ENCODE measurements around the gene CPNE8.

DNA sequence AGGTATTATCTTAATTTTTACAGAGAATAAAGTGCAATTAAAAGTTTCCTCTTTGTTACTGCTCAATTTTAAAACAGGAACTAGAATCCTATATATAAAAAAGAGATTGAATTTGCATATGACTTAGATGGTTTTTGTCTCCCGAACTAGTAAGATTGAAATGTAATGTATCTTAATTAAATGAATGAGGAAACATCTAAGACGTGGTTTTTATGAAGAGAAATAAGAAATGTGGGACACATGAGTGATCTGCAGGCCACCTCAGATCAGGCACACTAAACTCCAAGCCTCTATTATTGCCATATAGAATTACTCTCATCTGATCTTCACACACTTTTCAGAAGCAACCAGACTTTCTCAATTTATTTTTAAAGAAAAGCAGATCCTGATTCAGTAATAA is 158.6 kb downstream of the CPNE8 start:
- TF ChIP-seq SPI1 (IDR thresholded peaks at IDR 0.05; ENCODE audit: borderline replicate concordance, low read depth) (no peak), GABPA (IDR thresholded peaks at IDR 0.05; ENCODE audit: low read depth) (no peak), POLR2AphosphoS5 (IDR thresholded peaks at IDR 0.05; ENCODE audit: low read depth) (no peak)
- TF ChIP-seq, protein P1, sequence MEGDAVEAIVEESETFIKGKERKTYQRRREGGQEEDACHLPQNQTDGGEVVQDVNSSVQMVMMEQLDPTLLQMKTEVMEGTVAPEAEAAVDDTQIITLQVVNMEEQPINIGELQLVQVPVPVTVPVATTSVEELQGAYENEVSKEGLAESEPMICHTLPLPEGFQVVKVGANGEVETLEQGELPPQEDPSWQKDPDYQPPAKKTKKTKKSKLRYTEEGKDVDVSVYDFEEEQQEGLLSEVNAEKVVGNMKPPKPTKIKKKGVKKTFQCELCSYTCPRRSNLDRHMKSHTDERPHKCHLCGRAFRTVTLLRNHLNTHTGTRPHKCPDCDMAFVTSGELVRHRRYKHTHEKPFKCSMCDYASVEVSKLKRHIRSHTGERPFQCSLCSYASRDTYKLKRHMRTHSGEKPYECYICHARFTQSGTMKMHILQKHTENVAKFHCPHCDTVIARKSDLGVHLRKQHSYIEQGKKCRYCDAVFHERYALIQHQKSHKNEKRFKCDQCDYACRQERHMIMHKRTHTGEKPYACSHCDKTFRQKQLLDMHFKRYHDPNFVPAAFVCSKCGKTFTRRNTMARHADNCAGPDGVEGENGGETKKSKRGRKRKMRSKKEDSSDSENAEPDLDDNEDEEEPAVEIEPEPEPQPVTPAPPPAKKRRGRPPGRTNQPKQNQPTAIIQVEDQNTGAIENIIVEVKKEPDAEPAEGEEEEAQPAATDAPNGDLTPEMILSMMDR (IDR thresholded peaks at IDR 0.05; ENCODE audit: insufficient read depth, low read length), result no peak
- TF ChIP-seq, protein P2, sequence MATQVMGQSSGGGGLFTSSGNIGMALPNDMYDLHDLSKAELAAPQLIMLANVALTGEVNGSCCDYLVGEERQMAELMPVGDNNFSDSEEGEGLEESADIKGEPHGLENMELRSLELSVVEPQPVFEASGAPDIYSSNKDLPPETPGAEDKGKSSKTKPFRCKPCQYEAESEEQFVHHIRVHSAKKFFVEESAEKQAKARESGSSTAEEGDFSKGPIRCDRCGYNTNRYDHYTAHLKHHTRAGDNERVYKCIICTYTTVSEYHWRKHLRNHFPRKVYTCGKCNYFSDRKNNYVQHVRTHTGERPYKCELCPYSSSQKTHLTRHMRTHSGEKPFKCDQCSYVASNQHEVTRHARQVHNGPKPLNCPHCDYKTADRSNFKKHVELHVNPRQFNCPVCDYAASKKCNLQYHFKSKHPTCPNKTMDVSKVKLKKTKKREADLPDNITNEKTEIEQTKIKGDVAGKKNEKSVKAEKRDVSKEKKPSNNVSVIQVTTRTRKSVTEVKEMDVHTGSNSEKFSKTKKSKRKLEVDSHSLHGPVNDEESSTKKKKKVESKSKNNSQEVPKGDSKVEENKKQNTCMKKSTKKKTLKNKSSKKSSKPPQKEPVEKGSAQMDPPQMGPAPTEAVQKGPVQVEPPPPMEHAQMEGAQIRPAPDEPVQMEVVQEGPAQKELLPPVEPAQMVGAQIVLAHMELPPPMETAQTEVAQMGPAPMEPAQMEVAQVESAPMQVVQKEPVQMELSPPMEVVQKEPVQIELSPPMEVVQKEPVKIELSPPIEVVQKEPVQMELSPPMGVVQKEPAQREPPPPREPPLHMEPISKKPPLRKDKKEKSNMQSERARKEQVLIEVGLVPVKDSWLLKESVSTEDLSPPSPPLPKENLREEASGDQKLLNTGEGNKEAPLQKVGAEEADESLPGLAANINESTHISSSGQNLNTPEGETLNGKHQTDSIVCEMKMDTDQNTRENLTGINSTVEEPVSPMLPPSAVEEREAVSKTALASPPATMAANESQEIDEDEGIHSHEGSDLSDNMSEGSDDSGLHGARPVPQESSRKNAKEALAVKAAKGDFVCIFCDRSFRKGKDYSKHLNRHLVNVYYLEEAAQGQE (IDR thresholded peaks at IDR 0.05; ENCODE audit: insufficient replicate concordance, low read depth), result no peak

Measured in HL-60 (cell line).